ENCODE measurements around the gene LCORL.

DNA sequence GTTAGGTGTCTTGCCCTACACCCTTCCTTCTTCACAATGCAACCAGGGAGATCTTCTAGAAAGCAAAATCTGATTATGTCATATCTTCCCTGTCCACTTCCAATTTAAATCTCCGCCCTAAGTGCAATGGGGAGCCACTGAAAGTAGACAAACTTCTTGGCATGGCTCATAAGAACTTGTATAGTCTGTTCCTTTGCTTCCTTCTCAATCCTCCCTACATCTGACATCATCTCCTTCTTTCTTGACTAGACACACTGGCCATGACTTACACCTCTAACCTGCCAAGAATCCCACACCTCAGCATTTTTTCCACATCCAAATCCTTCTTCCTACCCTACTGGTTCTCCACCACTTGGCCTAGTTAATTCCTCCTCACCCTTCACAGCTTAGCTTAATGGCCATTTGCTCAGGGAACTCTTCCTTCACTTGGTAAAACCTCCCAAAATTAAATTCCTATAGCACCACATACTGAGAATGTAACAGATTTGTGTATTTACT is 155.6 kb downstream of the LCORL start:
- TF ChIP-seq, protein P1, sequence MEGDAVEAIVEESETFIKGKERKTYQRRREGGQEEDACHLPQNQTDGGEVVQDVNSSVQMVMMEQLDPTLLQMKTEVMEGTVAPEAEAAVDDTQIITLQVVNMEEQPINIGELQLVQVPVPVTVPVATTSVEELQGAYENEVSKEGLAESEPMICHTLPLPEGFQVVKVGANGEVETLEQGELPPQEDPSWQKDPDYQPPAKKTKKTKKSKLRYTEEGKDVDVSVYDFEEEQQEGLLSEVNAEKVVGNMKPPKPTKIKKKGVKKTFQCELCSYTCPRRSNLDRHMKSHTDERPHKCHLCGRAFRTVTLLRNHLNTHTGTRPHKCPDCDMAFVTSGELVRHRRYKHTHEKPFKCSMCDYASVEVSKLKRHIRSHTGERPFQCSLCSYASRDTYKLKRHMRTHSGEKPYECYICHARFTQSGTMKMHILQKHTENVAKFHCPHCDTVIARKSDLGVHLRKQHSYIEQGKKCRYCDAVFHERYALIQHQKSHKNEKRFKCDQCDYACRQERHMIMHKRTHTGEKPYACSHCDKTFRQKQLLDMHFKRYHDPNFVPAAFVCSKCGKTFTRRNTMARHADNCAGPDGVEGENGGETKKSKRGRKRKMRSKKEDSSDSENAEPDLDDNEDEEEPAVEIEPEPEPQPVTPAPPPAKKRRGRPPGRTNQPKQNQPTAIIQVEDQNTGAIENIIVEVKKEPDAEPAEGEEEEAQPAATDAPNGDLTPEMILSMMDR (IDR thresholded peaks at IDR 0.05) = no peak
- no peak for TF ChIP-seq POLR2A (IDR thresholded peaks at IDR 0.05)

All from Peyer's patch (tissue), 4 donors.